HG02981 (cell line): ENCODE data around the gene CRKL.
"Not testable (repeated sequence)": the region's sequence is repeated elsewhere in the genome, so short reads cannot be mapped to it uniquely, and the experiment has no call there.

ENCODE experiments used
- ATAC-seq: cut with Tn5 transposase; IDR thresholded peaks from one replicate; pipeline ENCODE4 v1.9.1; 2021; ENCODE audit warnings: mild to moderate bottlenecking, moderate library complexity; ENCODE audit not compliant: unreplicated experiment

Gene CRKL

GRCh38 chr22:20933910-20934309 is 16.7 kb downstream of the CRKL start:
- ATAC-seq, result no peak

GRCh38 chr22:20935049-20935448 is 17.8 kb downstream of the CRKL start:
- ATAC-seq, result not testable (repeated sequence)

GRCh38 chr22:20935780-20936539 is 18.8 kb downstream of the CRKL start:
- not testable (repeated sequence) for ATAC-seq

GRCh38 chr22:20937031-20937793 is 20.0 kb downstream of the CRKL start:
- no peak for ATAC-seq

GRCh38 chr22:20937794-20938671 is 20.8 kb downstream of the CRKL start:
- ATAC-seq, result no peak

GRCh38 chr22:20939457-20940185 is 22.4 kb downstream of the CRKL start:
- ATAC-seq, result not testable (repeated sequence)

GRCh38 chr22:20940186-20940651 is 23.0 kb downstream of the CRKL start:
- ATAC-seq, result no peak

GRCh38 chr22:20940904-20941385 is 23.7 kb downstream of the CRKL start:
- no peak for ATAC-seq

GRCh38 chr22:20942203-20942902 is 25.1 kb downstream of the CRKL start:
- not testable (repeated sequence) for ATAC-seq

- ATAC-seq, result no peak
Measured at GRCh38 chr22:20943104-20943933, 26.1 kb downstream of the CRKL start.

- no peak for ATAC-seq
Measured at GRCh38 chr22:20944042-20944441, 26.8 kb downstream of the CRKL start.

- no peak for ATAC-seq
Measured at GRCh38 chr22:20945578-20945934, 28.3 kb downstream of the CRKL start.

GRCh38 chr22:20946080-20946986 is 29.1 kb downstream of the CRKL start:
- ATAC-seq, result no peak

- ATAC-seq, result no peak
Measured at GRCh38 chr22:20946991-20947390, 29.8 kb downstream of the CRKL start.

- no peak for ATAC-seq
Measured at GRCh38 chr22:20948450-20948849, 31.2 kb downstream of the CRKL start.

- no peak for ATAC-seq
Measured at GRCh38 chr22:20948989-20949388, 31.8 kb downstream of the CRKL start.

GRCh38 chr22:20949698-20950183 is 32.5 kb downstream of the CRKL start:
- ATAC-seq, result no peak
